Left ventricle myocardium superior (tissue), 1 donor: ENCODE results near the gene APCS. TPM values are rescaled to one million over a fixed set of nuclear protein-coding genes. Genes with fewer than 3 reads are reported as not detected.

ENCODE experiments used
- total RNA-seq: library from RNA; stranded (reverse); fragmentation: NEBNext Ultra II Directional; extraction: Animal tissue kit (Norgen Biotek cat#: 25700); gene quantifications from one replicate; pipeline ENCODE4 v1.2.1, GENCODE V29; 2021
- donor health status: DM: no; HTN: yes; CAD: no; lungs with severe emphysema.

APCS gene
- total RNA-seq, 1 donor from 2014 or later: not detected

Other genes starting within 250 kb of the APCS start
- not detected for gene OR10J4, start 155.6 kb upstream of the APCS start, total RNA-seq
- gene OR10J1, start 148.1 kb upstream of the APCS start, total RNA-seq: not detected
- gene OR10J5, start 51.8 kb upstream of the APCS start, total RNA-seq: not detected
- not detected for gene CRP, start 126.8 kb downstream of the APCS start, total RNA-seq
- gene DUSP23, start 193.1 kb downstream of the APCS start, total RNA-seq: 18.7 TPM
- 0.82 TPM for gene FCRL6, start 214.5 kb downstream of the APCS start, total RNA-seq
- 2.4 TPM for gene SLAMF8, start 239.0 kb downstream of the APCS start, total RNA-seq